ENCODE data around the gene MYO7B.

DNA sequence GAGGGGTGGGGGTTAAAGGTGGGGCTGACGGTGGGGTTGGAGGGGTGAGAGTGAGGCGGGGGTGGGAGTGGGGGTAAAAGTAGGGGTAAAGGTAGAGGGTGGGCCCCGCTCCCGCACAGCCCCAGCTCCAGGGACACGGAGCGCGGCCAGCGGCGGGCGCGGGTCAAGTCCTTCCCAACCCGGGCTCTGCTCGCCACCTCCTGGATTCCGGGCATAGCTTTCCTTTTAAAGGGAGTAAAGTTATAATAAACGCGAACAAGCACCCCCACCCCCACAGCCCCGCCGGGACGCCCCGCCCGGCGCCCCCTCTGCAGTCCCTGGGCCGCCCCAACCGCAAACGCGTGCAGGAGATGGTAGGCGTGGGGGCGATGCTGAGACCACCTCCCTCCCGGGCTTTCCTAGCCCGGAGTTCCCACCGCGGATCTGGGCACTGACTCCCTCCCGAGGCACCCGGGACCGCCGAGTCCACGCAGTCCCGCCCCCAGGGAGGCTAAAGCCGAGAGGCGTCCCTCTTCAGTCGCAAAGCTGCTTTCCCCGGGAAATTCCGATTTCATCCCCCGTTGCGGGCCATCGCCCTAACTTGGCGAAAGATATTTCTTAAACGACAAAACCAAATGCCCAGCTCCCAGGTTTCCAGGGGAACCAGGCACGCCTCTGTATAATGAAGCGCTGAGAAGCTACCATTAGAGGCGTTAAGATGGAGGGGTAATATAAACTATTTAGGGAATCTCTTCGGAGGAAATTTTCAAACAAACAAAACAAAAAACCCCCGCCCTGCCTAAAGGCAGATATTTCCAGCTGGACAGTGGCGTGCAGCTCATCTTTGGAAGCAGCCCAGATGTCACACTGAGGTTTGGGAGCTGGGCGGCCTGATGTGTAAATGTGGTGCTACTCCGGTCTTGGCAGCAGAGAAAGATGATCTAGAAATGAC, 140.1 kb downstream of the MYO7B start, which contains the start of gene LIMS2:
- TF ChIP-seq POLR2AphosphoS5 (IDR thresholded peaks at IDR 0.05; ENCODE audit: borderline replicate concordance, low read depth, low read length), result no peak
- no peak for TF ChIP-seq EZH2 (IDR thresholded peaks at IDR 0.05)

Data from SK-N-MC (cell line).